HUDEP-2 (cell line): ENCODE results near the gene PBX4.
"Not testable (repeated sequence)": the region's sequence is repeated elsewhere in the genome, so short reads cannot be mapped to it uniquely, and the experiment has no call there.

Experiments used
- DNase-seq, 76 experiments: peaks; one replicate each; lab custom pipeline; 2025; ENCODE audit not compliant: unreplicated experiment in 76 of 76; lab: John Stamatoyannopoulos, UW

PBX4 gene, protein sequence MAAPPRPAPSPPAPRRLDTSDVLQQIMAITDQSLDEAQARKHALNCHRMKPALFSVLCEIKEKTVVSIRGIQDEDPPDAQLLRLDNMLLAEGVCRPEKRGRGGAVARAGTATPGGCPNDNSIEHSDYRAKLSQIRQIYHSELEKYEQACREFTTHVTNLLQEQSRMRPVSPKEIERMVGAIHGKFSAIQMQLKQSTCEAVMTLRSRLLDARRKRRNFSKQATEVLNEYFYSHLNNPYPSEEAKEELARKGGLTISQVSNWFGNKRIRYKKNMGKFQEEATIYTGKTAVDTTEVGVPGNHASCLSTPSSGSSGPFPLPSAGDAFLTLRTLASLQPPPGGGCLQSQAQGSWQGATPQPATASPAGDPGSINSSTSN

DNA sequence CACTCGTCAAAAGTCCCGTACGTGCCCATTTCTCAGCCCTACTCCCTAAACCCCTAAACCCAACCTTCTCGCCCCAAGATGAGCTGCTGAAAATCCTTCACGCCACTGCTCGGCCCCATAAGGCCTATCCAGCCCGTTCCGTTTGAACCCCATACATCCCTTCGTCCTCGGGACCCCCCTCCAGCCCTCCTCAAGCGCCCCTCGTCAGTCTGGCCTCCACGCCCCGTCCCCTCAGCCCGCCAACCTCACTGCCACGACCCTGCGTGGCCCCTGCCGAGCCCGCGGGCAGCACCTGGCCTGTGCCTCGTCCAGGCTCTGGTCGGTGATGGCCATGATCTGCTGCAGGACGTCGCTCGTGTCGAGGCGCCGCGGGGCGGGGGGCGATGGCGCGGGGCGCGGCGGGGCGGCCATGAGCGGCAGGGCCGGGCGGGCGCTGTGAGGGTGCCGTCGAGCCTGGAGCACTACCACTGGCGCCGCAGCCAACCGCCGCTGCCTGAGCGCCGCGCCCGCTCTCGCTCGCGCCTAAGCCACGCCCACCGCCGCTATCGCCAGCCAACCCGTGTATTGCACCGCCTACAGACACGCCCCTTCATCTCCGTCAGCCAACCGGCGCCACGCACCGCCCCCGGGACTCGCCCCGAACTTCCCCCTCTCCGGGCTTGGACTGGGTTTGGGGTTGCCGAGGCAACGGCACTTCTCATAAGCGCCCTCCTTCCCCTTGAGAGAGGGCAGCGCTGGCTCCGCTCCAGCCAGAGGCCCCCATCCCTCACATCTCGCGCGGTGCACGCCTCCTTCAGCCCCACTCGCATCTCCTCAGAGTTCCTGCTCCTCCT, at the start of gene PBX4:
Gene PBX4 (minus strand): TSS at position 469 of the 833 bp plus-strand sequence. CDS start 58 bp downstream, at position 411.
- DNase-seq, result peak in 69 of 76 experiments; percentile 24 to 98 (median 92)

DNA sequence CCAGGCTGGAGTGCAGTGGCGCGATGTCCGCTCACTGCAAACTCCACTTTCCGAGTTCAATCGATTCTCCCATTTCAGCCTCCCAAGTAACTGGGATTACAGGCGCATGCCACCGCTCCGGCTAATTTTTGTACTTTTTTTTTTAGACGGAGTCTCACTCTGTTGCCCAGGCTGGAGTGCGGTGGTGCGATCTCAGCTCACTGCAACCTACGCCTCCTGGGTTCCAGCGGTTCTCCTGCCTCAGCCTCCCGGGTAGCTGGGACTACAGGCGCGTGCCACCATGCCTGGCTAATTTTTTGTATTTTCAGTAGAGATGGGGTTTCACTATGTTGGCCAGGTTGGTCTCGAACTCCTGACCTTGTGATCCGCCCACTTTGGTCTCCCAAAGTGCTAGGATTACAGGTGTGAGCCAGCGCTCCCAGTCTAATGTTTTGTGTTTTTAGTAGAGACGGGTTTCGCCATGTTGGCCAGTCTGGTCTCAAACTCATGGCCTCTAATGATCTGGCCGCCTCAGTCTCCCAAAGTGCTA, 47.0 kb upstream of the PBX4 start:
- not testable (repeated sequence) for DNase-seq

DNA sequence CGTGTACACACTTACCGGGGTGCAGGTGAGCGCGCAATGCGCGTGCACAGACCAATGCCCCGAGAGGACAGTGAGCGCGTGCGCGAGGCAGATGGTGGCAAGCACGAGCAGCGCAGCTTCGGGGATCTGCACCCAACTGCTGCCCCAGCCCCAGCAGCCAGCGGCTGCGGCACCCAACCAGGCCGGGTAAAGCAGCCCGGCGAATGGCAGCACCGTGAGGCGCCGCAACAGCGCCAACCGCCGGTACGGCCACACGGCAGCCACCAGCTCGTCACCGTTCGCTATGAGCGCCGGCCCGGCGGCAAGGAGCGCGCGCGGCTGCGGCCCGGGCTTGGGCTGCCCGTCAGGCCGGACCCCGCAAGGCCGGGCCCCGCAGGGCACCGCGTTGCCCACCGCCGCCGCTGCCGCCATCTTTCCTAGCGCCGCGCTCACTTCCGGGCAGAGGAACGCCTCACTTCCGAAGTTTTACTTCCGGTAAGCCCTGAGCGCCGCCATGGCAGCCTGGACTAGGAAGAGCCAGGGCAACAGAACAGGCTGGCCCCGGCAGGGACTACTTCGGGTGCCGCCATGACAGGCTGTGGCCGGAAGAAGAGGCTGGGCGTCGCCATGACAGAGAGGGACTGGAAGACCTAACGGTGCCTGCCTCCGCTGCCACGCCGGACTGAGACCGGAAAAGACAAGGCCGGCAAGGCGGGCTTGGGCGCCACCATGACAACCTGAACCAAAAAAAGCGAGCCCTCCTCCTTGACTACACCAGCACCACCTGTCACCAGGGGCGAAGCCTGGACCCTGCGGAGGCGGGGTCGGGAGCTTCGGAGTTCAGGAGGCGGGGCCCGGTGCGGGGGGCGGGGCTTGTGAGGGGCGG, 45.0 kb upstream of the PBX4 start, which contains the start of gene ATP13A1:
Gene ATP13A1 (minus strand): TSS at position 421 of the 865 bp plus-strand sequence. CDS start 10 bp downstream, at position 411.
- peak; percentile 82 to 100 (median 98) for DNase-seq

DNA sequence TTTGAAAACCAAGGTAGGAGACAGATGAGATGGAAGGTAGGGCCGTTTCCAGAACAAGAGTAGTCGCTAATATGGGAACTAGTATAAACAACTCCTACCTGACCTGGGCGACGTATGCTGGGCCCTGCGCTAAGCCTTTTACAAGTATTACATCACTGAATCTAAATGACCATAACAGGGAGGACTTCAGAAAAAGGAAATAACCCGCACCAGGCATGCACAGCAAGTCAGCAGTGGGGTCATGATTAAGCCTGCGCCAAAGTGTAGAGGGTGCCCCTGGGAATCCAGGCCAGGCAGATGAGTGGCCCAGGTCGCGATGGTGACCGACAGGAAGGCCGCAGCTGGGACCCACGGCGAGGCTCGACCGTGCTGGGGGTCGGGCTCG, 44.4 kb upstream of the PBX4 start:
- peak in 1 of 76 experiments; percentile 19 for DNase-seq

DNA sequence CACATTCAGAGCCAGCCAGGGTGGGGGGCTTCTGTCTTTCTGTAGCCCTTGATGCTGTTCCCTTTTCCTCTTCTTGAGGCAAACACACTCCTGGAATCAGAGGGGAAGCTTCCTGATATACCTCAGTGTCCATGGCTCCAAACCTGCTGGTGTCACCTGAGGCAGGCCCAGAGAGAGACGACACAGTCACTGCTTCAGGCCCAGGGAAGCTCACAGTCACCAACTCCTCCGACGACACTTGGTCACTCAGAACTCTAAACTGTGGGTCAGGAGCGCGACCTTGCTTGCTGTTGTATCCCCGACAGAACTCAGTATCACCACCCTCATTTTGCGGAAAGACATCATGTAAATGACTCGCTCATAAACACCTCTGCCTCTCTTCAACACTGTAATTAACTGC, 43.9 kb upstream of the PBX4 start:
- DNase-seq, result no peak

DNA sequence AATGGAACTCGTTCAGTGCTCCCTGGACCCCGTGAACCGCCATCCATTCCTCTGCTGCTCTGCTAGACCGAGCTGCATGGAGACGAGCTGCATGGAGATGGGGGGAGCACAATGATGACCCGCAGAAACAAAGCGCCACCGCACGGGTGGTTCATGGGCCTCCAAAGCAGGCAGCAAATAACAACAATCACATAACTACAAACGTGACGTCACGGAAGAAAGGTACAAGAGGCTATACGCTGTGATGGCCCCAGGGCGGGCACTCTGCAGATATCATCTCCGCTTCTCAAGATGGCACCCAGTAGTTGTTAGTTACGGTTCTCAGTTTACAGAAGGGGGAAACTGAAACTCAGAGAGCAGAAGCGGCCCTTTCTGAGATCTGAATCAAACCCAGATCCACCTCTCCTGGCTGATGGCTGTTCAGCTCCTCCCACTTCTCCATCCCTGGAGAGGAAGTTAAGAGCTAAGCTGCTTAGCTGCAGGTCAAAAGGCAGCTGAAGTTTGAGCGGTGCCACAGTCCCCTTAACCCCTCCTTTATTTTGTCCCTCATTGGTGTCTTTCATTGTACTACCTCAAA, 43.3 kb upstream of the PBX4 start:
- peak in 9 of 76 experiments; percentile 7 to 40 (median 21) for DNase-seq

DNA sequence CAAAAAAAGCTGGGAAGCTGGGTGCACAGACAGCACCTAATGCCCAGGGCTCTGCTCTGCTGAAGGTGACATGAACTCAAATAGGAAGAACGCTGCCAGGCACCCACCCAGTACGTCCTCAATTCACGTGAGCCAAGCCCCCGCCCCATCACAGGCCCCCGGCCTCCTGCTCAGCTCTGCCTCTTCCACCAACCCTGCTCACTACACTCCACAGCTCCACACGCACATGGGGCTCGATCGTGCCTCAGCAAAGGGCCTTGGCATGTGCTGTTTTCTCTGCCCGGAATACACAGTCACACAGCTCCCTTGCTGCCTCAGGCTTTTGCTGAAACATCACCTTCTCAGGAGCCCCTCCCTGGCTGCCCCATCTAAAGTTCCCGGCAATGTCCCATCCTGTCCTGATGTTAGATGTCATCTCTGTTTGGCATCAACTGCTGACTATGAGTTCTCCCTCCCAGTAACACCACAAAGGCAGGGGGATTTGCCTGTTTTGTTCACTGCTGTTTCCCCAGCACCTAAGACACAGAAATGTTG, 42.7 kb upstream of the PBX4 start:
- no peak for DNase-seq

DNA sequence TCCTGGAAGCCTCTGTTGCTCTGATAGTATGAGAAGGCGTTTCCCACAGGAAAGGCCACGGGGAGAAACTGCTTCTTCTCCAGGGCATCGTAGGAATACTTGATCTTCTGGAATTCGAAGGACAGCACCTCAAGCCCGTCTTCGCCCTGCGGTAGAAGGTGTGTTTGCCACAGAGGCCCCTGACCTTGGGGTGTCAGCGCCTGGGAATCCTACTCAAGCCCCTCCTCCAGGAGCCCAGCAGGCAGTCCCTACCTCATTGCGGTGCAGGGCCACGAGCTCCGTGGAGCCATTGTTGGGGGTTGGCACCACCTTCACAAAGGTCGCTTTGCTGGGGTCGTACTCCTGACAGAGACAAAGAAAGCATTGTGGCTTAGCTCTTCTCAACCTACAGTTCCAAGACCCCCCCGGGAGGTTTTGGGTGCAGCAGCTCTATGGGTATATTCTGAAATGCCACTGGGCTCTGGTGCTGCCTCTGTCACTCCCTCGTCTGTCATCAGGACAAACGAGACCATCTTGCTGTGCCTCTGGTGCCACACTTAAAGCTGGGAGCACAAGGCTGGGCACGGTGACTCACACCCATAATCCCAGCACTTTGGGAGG, 41.3 kb upstream of the PBX4 start:
- DNase-seq, result no peak

DNA sequence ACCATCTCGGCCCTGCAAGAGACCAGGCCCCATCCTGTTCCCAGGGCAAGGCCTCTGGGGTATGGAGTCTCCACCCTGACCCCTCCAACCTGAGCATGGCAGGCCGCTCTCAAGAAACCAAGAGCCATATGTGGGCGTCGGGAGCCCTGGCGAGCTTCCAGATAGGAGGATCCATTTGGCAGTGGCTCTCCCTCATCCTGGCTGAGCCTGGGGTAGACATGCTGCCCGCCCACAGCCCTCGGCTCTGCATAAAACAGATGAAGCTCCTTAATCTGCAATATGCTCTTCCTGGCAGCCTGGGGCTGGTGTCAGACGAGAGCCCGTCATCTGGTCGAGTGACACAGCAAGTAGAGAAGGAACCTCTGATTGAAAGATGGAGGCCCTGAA, 38.9 kb upstream of the PBX4 start:
- peak in 17 of 76 experiments; percentile 10 to 32 (median 20) for DNase-seq

DNA sequence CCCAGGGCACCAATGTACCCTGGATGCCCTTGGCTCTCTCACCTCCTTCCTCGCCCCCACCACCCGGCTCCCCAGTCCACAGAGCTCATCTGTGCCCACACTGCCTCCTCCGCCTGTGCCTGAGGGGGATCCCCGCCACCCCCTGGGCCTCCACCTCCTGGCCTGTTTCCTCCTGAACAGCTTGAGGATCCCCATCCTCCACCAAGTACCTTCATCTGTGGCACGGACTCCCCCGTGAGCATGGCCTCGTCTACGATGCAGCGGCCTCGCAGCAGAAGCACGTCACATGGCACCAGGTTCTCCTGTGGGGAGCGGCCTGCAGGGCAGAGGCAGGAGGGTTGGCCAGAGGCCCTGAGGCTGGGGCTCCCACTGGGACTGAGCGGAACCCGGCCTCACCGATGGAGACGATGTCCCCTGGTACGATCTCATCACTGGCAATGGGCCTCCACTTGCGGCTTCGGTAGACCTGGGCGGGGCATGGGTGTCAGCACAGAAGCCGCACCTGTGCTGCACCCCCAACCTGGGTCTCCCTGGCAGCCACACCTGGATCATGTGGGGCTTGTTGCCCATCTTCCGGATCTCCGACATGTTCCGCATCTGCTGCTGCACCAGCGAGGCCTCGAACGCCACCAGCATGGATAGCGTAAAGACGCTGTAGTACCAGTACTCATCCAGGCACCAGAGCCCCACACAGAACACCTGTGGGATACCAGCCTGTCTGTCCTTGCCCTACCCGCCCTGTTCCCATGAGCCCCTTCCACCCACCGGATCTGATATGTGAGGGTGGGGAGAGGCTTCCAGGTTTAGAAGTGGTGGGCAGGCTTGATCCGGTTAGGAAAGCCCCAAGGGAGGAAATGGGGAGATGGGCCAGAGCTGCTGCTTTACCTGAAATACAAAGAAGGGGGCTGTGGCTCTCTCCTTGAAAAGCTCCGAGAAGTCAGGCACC, 38.2 kb upstream of the PBX4 start:
- DNase-seq, result no peak

DNA sequence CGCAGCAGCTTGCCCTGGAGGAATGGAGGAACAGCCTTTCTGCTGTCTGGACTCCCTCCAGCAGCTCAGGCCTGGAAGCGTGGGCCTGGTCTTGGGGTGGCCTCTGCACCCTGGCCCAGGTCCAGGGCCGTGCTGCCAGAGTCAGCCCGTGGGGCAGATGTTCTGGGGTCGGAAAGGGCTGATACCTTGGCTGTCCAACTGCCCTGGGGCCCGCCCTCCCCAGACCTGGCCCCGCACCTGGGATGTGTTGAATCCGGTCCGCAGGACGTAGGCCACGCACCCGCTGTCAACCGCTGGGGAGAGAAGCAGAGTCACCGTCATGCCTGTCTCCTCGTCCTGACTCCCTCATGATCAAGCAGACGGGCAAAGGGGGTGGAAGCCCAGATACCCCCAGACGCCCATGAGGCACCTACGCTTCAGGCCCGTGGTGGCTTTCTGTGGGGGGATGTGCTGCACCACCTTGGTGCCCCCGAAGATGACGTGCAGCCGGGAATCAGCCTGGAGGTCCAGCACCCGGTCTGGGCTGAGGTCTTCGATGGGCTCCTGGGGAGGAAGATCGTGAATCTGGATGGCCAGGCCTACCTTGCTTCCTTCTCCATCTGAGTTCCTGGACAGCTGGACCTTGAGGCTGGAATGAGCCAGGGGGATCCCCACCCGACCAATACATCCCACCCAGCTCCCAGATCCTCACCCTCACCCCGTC, 37.3 kb upstream of the PBX4 start:
- DNase-seq, result no peak

DNA sequence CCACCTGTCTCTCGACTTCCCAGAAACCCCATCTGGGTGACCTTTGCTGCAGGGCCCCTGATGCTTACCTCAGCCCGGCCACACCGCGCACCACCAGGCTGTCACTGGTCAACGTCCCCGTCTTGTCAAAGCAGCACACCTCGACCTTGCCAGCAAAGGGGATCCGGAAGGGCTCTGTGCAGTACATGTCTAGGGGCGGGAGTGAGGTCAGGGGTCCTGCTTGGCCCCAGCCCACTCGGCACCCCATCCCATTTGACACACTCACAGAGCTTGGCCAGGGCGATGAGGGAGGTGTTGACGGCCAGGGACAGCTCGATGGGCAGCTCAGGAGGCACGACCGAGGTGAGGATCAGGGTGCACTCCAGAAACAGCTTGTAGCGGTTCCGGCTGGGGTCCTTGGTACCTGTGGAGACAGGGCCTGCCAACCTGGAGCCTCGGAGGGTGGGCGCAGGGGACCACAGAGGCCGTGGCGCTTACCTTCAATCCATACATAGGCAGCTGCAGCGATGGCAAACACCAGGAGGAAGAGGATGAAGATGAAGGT, 36.6 kb upstream of the PBX4 start:
- no peak for DNase-seq

DNA sequence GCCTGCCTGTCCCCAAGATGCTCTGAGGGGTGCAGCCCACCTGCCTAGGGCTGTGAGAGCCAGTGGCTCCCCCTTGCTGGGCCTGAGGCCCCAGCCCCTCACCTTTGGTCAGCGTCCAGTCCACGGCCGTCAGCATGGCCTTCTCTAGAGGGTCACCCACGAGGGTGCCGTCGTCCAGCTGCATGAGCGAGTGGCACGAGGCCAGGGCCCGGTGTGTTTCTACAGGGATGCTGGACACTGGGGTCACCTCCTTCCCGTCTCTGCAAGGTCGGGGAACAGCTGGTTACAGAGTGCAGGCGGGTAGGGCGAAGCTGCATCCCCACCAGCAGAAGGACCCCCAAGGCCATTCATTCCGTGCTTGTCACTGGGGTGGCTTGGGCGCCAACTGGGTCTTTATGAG, 36.0 kb upstream of the PBX4 start:
- no peak for DNase-seq

DNA sequence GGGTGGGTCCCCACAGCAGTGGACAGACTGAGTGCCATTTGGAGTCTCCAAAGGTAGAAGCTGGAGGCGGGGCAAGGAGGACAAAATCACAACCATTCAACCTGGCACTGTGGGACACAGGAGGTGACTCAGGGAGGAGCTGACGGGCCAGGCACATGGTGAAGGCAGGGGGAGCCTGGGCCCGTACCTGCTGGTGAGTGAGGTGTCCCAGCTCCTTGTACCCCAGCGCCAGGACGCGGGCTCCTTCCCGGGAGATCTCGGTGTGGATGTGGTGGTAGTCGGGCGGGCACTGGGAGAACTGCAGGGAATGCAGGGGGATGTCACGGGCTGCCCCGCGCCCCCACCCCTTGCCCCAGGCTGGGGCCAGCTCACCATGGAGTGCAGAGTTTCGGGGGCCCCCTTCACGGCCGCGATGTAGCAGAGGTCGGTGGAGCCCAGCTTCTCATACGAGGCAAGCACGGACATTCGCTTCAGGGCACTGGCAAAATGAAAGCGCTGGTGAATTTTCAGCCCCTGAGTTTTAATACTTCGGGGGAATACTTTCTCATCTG, 35.2 kb upstream of the PBX4 start:
- DNase-seq, result no peak

DNA sequence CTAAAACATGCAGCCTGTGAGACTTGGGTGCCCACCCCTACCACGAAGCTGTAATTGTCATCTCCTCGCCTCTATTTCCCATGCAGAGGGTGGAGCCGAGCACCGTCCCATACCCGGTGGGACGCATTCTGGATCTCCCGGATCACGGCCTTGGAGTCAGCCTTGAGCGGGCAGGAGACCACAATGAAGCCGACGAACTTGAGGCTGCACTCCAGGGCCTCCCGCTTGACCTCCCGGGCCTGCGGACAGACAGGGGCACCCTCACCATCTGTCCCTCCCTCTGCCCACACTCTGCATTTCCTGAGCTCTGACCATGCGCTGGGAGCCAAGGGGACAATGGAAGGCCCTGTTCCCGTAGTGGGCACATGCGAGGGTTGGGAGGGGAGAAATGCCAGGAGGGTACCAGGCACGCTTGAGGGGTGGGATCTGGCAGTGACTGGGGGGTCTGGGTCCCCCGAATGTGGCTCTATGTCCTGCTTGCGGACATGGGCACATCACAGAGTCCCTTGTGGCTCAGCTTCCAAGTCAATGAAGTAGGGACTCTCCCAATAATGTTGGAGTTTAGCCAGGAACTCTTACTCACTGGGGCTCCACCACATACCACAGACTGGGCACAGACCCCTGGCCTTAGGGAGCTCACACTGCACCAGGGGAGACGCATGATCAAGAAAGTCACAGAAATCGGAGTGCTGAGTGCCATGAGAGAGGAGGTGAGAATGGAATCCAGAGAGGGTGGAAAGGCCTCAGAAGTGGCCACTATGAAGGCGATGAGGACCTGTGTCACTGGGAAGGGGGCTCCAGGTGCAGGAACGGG, 34.2 kb upstream of the PBX4 start:
- no peak for DNase-seq

DNA sequence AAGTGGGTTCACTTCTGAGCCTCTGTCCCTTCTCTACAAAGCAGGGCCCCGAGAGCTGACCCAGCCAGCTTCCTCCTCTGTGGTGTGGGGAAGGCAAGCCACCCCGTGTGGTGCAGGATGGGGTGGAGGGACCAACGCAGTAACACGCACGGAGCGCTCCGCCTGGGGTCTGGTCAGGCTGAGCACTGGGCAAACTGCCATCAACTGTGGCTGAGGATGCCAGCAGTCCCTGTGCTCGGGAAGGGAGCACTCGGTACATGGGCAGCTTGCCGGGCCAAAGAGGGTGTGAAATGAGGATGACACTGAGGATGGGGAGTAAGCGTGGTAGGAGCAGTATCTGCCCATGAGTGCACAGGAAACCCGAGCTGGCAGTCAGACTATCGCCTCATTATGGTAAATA, 32.6 kb upstream of the PBX4 start:
- no peak for DNase-seq
